Measurements from ENCODE around the gene TMEM86B.

TMEM86B gene

GRCh38 chr19:55216461-55217198 is 11.9 kb downstream of the TMEM86B start:
- peak; percentile 41 for DNase-seq

- no peak for DNase-seq
Measured at GRCh38 chr19:55213547-55213946, 15.0 kb downstream of the TMEM86B start.

DNA sequence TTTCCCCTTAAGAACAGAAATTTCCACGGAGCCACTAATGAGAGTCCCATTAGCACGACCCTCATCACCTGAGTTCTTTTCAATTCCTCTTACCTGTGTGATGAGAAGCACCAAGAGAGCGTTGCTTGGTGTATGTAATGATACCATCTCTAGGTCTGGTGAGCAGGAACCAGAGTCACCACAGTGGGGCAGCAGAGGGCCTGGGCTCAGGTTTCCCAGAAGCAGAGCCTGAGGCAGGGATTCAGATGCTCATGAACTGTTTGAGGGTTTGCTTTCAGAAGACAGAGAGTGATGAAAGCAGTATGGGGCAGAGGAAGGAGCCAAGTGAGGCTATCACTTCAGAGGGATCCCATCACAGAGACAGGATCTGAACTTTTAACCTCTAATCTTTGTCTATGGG is 16.1 kb downstream of the TMEM86B start:
- peak; percentile 44 for DNase-seq

GRCh38 chr19:55209693-55210472 is 18.7 kb downstream of the TMEM86B start:
- DNase-seq = no peak

DNA sequence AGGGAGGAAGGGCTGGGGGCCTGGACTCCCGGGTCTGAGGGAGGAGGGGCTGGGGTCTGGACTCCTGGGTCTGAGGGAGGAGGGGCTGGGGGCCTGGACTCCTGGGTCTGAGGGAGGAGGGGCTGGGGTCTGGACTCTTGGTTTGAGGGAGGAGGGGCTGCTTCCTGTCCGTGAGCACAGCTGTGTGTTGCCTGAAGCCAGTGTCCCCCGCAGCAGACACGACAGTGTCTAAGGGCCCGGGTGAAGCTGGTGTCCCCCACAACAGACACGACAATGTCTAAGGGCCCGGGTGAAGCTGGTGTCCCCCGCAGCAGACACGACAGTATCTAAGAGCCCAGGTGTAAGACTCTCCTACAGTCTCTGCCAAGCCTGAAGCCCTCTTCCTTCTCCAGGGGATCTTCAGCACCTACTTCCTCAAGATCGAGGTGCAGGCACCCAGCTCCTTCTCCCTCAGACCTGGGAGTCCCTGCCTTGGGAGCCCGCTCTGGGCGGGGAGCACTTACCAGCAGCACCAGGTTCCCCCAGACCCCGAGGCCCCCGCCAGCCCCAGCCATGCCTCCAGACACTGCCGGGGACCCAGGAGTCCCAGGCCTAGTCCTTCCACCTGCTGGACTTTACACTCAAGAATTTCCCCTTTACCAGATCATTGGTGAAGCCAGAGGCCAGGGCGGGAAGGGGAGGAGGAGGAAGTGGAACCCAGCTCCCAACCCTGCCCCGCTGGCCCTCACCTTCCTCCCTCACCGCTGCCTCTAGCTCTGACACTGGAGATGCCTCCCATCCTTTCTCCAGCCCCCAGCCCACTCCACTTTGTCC is 19.5 kb downstream of the TMEM86B start, which contains the start of gene PTPRH:
Gene PTPRH, minus strand, starts transcription at position 622 of the 813 bp plus-strand sequence. Its CDS starts 68 bp downstream, at position 554.
- no peak for DNase-seq

GRCh38 chr19:55206664-55207500 is 21.7 kb downstream of the TMEM86B start:
- no peak for DNase-seq

DNA sequence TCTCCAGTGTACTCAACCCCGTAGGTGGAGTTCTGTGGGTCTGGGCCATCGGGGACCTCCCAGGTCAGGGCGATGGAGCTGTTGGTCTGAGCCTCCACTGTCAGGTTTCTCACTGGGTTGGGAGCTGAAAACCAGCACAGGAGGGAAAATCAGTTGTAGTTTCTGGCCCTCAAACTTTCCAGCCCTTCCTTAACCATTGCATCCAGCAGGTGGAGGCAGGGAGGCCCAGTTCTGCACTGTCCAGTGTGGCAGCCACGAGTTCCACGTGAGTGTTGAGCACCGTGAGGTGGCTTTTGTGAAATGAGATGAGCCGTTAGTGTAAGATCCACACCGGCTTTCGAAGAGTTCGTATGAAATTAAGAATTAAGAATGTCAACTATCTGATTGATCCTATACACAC is 26.4 kb downstream of the TMEM86B start:
- DNase-seq = peak; percentile 25

GRCh38 chr19:55199620-55200204 is 28.9 kb downstream of the TMEM86B start:
- no peak for DNase-seq

GRCh38 chr19:55198651-55199050 is 29.9 kb downstream of the TMEM86B start:
- no peak for DNase-seq

- no peak for DNase-seq
Measured at GRCh38 chr19:55197528-55197927, 31.0 kb downstream of the TMEM86B start.

- no peak for DNase-seq
Measured at GRCh38 chr19:55196803-55197202, 31.8 kb downstream of the TMEM86B start.

DNA sequence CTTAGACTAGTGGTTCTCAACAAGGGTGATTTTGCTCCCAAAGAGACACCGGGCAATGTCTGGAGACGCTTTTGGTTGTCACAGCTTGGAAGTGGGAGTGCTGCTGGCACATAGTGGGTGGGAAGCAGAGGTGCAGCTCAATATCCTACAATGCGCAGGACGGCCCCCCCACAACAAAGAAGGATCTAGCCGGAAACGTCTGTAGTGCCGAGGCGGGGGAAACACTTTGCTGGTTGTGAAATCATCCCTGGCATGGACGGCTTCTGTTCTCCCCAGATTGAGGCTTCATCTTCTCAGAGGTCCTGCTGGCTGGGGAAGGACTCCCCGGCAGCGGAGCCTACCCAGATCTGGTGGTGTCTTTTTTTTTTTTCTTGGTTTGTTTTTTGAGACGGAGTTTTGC is 35.1 kb downstream of the TMEM86B start:
- no peak for DNase-seq

GRCh38 chr19:55189403-55189835 is 39.1 kb downstream of the TMEM86B start:
- DNase-seq = no peak

- no peak for DNase-seq
Measured at GRCh38 chr19:55188625-55189024, 39.9 kb downstream of the TMEM86B start.

DNA sequence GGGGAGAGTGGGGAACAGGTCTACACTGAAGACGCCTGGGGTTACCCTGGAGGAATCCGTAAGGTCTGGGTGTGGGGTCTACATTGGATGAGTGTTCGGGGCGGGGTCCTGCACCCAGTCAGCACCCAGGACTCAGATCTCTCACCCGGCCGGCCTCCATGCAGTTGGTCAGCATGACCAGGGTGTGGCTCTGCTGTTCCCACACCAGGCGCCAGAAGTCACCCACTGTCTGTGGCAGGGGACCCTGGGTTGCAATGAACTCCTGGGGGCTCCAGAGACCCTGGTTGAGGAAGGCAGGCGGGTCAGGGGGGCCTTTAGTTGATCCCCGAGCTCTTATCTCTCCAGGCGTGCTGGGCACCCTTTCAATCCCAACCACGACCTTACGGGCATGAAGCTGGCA is 42.5 kb downstream of the TMEM86B start:
- no peak for DNase-seq

GRCh38 chr19:55181740-55182139 is 46.8 kb downstream of the TMEM86B start:
- DNase-seq = no peak

DNA sequence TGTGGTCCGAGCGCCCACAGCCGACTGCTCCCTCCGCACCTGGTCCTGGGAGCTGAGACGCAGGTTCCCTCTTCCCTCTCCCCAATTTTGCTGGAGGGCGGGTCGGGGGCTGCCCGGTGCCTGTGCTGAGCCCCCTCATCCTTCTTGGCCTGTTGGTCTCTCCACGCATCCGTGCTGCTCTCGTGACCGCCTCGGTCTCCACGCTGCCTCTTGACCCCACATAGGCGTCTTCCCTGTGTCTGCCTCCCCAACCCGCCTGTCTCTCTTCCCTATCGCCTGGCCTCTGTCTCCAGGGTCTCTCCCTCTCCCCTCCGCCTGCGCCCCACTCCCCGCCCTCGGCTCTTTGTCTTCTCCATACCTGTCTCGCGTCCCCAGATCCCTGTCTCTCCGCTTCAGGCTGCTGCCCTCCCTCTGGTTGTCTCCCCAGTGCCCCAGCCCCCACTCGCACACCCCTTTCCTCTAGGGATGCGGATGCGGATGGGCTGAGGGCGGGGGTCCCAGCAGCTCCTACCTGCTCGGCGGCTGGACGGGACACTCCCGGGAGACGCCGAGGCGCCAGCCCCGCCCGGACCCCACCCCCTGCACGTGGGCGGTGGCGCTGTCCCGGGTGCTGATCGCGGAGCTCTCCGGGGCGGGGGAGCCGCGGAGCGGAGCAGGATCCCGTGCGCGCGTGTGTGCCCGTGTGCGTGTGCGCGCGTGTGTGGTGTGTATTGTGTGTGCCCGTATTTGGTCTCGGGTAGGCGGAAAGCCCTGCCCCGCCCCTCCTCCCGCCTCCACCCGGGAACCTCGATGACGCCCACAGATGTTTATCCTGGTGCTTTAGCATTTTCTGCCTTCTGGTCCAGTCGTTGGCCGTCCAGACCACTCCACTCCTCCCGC is 48.7 kb downstream of the TMEM86B start, which contains the start of gene SYT5:
Gene SYT5, minus strand, starts transcription at position 684 of the 879 bp plus-strand sequence. CDS start 1,248 bp downstream, outside the sequence.
- peak; percentile 68 for DNase-seq

DNA sequence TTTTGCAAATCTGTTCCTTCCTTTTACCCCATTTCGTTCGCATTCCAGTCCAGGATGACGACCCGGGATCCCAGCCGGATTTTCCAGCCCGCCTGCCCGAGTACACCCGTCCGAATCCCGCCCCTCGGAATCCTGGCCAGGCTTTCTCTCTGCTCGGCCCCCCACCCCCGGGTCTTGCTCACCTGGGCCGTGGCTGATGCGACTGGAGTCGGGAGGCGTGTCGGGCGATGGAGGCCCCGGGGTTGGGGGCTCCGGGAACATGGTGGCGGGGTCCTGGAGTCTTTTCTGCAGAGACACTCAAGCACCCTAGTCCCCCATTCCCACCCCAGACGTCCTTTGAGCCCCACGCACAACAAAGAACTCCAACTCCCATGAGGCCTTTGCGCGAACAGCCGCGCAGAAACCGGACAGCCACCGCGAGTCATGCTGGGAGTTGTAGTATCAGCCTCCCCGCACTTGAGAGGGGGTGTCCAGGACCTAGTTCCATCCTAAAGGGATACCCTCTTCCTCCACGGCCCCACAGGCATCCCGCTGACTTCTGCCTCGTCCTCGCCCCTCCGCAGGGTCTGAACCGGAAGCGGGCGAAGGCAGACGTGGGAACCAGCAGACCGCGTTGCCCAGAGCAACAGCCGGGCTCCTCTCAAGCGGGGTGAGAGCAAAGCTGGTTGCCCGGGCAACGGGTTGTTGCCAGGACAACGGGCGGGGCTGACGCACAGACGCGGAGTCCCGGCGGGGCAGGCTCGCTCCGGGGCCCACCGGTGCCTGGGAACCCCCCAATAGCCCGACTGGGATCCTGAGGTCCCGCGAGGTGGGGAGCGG is 49.6 kb downstream of the TMEM86B start:
- DNase-seq = peak; percentile 94

Measured in CD4-positive, alpha-beta T cell treated with Interleukin-10 for 1 hour (primary cell).